ENCODE results near the gene YIF1A.
A peak's percentile ranks its signal among the peaks of the same experiment; 100 is the strongest.
"Not testable (repeated sequence)": the region's sequence is repeated elsewhere in the genome, so short reads cannot be mapped to it uniquely, and the experiment has no call there.

The YIF1A gene

DNA sequence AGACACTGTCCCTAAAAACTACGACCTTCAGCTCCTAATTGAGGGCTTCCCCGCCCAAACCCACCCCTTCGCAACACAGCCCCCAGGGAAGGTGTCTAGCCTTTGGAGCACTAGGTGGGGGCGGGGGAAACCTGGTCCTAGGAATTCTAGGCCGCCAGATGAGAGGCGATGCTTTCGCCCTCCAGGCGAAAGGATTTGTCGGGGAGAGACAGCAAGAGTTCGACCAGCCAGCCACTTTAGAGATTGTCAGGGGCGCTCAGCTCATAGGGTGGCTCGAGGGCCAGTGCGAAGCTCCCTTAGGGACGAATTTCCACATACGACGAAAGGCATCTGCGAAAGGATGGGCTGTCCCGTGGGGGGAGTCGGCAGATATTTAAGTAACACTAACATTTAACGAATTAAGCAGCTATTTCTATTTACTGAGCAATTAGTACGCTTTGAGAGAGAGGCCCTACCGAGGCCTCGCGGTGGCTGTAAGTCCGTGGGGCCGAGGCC is 22.6 kb upstream of the YIF1A start:
- Histone ChIP-seq H3K27ac (ENCODE audit: low read depth, low read length) (peak overlapping the region; percentile 72), H3K9me3 (ENCODE audit: control insufficient read depth in 5 of 5, low read length in 5 of 5) (no peaks in the 10 kb centered on the region), H3K4me3 (ENCODE audit: low read depth in 1 of 5, low read length in 5 of 5) (peak overlapping the region in 3 of 5 donors; percentile 74 to 75 (median 75)), H3K36me3 (ENCODE audit: control insufficient read depth in 5 of 5, insufficient read depth in 5 of 5, low read length in 5 of 5) (no peaks in the 10 kb centered on the region), H3K27me3 (ENCODE audit: control insufficient read depth in 5 of 5, insufficient read depth in 4 of 5, low read length in 5 of 5) (no peaks in the 10 kb centered on the region), H3K4me1 (ENCODE audit: control insufficient read depth in 5 of 5, insufficient read depth in 5 of 5, low read length in 5 of 5) (peaks cover 3 to 48% (median 43%) of the 10 kb centered on the region in 5 donors), H3K9ac (ENCODE audit: low read length in 5 of 5) (peak overlapping the region in 4 of 5 donors; percentile 57 to 64 (median 58))

DNA sequence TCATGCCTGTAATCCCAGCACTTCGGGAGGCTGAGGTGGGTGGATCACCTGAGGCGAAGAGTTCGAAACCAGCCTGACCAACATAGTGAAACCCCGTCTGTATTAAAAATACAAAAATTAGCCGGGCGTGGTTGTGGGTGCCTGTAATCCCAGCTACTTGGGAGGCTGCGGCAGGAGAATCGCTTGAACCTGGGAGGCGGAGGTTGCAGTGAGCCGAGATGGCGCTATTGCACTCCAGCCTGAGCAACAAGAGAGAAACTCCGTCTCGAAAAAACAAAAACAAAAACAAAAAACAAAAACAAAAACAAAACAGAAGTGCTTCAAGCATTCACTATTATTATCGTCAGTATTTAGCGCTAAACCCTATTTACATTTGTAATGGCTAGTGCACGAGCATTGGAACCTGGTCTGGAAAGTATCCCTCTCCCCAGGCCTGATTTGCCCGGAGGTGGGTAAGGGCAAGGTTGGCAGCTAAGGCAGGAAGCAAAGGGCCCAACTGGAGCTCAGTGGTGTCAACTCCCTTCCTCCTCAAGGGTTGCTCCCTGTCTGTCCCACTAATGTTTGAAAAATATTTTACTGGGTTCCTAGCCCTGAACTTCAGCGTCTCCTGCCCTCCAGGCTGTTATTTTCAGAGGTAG is 22.0 kb upstream of the YIF1A start:
- not testable (repeated sequence) for H3K27me3 ChIP-seq (ENCODE audit: control insufficient read depth in 5 of 5, insufficient read depth in 4 of 5, low read length in 5 of 5); H3K36me3 ChIP-seq (ENCODE audit: control insufficient read depth in 5 of 5, insufficient read depth in 5 of 5, low read length in 5 of 5); H3K9me3 ChIP-seq (ENCODE audit: control insufficient read depth in 5 of 5, low read length in 5 of 5); H3K4me3 ChIP-seq (ENCODE audit: low read depth in 1 of 5, low read length in 5 of 5); H3K27ac ChIP-seq (ENCODE audit: low read depth, low read length)
- Histone ChIP-seq H3K9ac (ENCODE audit: low read length in 5 of 5) (peak overlapping the region in 1 of 5 donors; percentile 14), H3K4me1 (ENCODE audit: control insufficient read depth in 5 of 5, insufficient read depth in 5 of 5, low read length in 5 of 5) (peaks cover 3 to 42% (median 37%) of the 10 kb centered on the region in 5 donors)

DNA sequence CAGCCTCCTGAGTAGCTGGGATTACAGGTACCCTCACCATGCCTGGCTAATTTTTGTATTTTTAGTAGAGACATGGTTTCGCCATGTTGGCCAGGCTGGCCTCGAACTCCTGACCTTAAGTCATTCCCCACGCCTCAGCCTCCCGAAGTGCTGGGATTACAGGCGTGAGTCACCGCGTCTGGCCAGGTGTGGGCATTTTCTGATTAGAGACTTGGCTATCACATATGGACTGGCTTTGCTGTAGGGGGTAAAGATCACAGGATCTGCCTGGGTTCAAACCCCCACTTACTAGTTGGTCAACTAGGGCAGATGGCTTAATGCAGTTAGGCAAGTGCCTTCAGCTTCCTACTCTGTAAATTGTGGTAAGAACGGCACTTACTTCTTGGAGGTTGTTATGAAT is 21.4 kb upstream of the YIF1A start:
- no peak overlapping the region for H3K27ac ChIP-seq (ENCODE audit: low read depth, low read length)
- no peak overlapping the region for H3K4me3 ChIP-seq (ENCODE audit: low read depth in 1 of 5, low read length in 5 of 5)
- H3K4me1 ChIP-seq (ENCODE audit: control insufficient read depth in 5 of 5, insufficient read depth in 5 of 5, low read length in 5 of 5): peaks cover 3 to 36% (median 31%) of the 10 kb centered on the region in 5 donors
- H3K27me3 ChIP-seq (ENCODE audit: control insufficient read depth in 5 of 5, insufficient read depth in 4 of 5, low read length in 5 of 5): no peaks in the 10 kb centered on the region
- no peaks in the 10 kb centered on the region for H3K9me3 ChIP-seq (ENCODE audit: control insufficient read depth in 5 of 5, low read length in 5 of 5)
- no peaks in the 10 kb centered on the region for H3K36me3 ChIP-seq (ENCODE audit: control insufficient read depth in 5 of 5, insufficient read depth in 5 of 5, low read length in 5 of 5)
- H3K9ac ChIP-seq (ENCODE audit: low read length in 5 of 5): no peak overlapping the region

DNA sequence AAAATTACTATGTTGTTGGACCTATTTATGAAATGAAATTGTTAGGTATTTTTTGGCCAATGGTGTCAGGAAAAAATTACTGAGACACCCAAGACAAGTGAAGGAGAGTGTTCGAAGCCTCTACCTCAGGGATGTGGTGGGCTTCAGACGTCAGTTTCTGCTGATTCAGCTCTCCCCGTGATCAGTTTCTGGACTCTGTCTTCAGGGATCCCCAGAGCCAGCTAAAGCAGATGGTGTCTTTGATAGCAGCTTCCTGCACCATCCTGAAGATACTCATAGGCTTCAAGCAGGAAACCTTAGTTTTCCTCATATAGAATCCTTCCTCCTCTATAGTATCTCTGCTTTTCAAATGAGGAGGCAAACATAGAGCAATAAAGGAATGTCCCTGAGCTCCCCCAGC is 20.5 kb upstream of the YIF1A start:
- no peaks in the 10 kb centered on the region for H3K36me3 ChIP-seq (ENCODE audit: control insufficient read depth in 5 of 5, insufficient read depth in 5 of 5, low read length in 5 of 5)
- H3K4me3 ChIP-seq (ENCODE audit: low read depth in 1 of 5, low read length in 5 of 5): no peak overlapping the region
- no peaks in the 10 kb centered on the region for H3K27me3 ChIP-seq (ENCODE audit: control insufficient read depth in 5 of 5, insufficient read depth in 4 of 5, low read length in 5 of 5)
- H3K27ac ChIP-seq (ENCODE audit: low read depth, low read length): no peak overlapping the region
- H3K9me3 ChIP-seq (ENCODE audit: control insufficient read depth in 5 of 5, low read length in 5 of 5): no peaks in the 10 kb centered on the region
- H3K9ac ChIP-seq (ENCODE audit: low read length in 5 of 5): no peak overlapping the region
- H3K4me1 ChIP-seq (ENCODE audit: control insufficient read depth in 5 of 5, insufficient read depth in 5 of 5, low read length in 5 of 5): peaks cover 1 to 27% (median 23%) of the 10 kb centered on the region in 5 donors

DNA sequence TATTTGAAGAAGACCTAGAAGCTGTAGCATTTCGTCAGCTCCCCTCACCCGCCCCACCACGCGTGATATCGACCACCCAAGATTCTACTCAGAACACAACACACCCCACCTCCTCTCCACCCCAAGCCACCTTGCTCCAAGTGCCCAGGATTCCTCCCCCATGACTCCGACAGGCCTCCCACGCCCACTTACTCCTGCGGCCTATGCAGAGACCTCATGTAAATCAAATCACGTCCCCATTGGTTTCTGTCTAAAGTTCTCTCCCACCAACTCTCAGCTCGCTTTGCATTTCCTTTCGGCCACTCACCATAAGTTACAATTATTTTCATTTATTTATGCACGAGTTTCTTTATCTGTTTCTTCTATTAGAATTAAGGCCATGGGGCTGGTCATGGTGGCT is 13.7 kb upstream of the YIF1A start:
- H3K4me3 ChIP-seq (ENCODE audit: low read depth in 1 of 5, low read length in 5 of 5): no peak overlapping the region
- H3K27ac ChIP-seq (ENCODE audit: low read depth, low read length): no peak overlapping the region
- H3K36me3 ChIP-seq (ENCODE audit: control insufficient read depth in 5 of 5, insufficient read depth in 5 of 5, low read length in 5 of 5): no peaks in the 10 kb centered on the region
- no peak overlapping the region for H3K9ac ChIP-seq (ENCODE audit: low read length in 5 of 5)
- H3K4me1 ChIP-seq (ENCODE audit: control insufficient read depth in 5 of 5, insufficient read depth in 5 of 5, low read length in 5 of 5): no peaks in the 10 kb centered on the region
- no peaks in the 10 kb centered on the region for H3K9me3 ChIP-seq (ENCODE audit: control insufficient read depth in 5 of 5, low read length in 5 of 5)
- H3K27me3 ChIP-seq (ENCODE audit: control insufficient read depth in 5 of 5, insufficient read depth in 4 of 5, low read length in 5 of 5): no peaks in the 10 kb centered on the region

DNA sequence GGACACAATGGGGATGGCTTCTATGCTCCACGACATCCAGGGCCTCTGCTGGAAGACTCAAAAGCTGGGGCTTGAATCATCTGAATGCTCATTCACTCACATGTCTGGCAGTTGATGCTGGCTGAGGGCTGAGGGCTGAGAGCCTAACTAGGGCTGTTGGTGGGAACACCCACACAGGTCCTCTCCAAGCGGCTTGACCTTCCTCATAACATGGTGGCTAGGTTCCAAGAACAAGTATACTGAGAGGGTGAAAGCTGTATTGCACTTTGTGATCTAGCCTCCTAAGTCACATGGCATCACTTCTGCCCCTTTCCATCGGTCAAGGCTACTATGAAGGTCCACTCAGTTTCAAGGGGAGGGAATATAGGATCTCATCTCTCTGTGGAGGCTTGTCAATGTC is 10.2 kb upstream of the YIF1A start:
- H3K36me3 ChIP-seq (ENCODE audit: control insufficient read depth in 5 of 5, insufficient read depth in 5 of 5, low read length in 5 of 5): no peaks in the 10 kb centered on the region
- no peak overlapping the region for H3K27ac ChIP-seq (ENCODE audit: low read depth, low read length)
- H3K9me3 ChIP-seq (ENCODE audit: control insufficient read depth in 5 of 5, low read length in 5 of 5): no peaks in the 10 kb centered on the region
- H3K9ac ChIP-seq (ENCODE audit: low read length in 5 of 5): no peak overlapping the region
- no peak overlapping the region for H3K4me3 ChIP-seq (ENCODE audit: low read depth in 1 of 5, low read length in 5 of 5)
- no peaks in the 10 kb centered on the region for H3K4me1 ChIP-seq (ENCODE audit: control insufficient read depth in 5 of 5, insufficient read depth in 5 of 5, low read length in 5 of 5)
- peaks cover 3 to 18% (median 9%) of the 10 kb centered on the region in 5 donors for H3K27me3 ChIP-seq (ENCODE audit: control insufficient read depth in 5 of 5, insufficient read depth in 4 of 5, low read length in 5 of 5)

DNA sequence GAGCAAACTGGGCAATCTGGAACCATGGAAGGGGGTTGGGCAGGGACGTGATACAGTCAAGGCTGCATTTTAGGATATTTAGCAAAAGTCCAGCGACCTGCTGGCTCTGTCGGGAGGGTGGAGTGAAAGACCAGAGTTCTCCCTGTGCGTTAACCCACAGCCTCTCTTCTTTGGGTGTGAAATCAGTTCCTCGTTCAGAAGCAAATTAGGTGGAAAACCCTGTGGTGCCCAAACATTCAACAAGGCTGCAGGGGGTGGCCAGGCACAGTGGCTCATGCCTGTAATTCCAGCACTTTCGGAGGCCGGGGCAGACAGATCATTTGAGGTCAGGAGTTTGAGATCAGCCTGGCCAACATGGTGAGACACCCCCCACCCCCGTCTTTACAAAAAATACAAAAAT is 8.7 kb upstream of the YIF1A start:
- Histone ChIP-seq H3K36me3 (ENCODE audit: control insufficient read depth in 5 of 5, insufficient read depth in 5 of 5, low read length in 5 of 5) (no peaks in the 10 kb centered on the region), H3K4me3 (ENCODE audit: low read depth in 1 of 5, low read length in 5 of 5) (no peak overlapping the region), H3K4me1 (ENCODE audit: control insufficient read depth in 5 of 5, insufficient read depth in 5 of 5, low read length in 5 of 5) (no peaks in the 10 kb centered on the region), H3K27ac (ENCODE audit: low read depth, low read length) (no peak overlapping the region), H3K27me3 (ENCODE audit: control insufficient read depth in 5 of 5, insufficient read depth in 4 of 5, low read length in 5 of 5) (peaks cover 17 to 33% (median 24%) of the 10 kb centered on the region in 5 donors), H3K9ac (ENCODE audit: low read length in 5 of 5) (no peak overlapping the region), H3K9me3 (ENCODE audit: control insufficient read depth in 5 of 5, low read length in 5 of 5) (no peaks in the 10 kb centered on the region)

DNA sequence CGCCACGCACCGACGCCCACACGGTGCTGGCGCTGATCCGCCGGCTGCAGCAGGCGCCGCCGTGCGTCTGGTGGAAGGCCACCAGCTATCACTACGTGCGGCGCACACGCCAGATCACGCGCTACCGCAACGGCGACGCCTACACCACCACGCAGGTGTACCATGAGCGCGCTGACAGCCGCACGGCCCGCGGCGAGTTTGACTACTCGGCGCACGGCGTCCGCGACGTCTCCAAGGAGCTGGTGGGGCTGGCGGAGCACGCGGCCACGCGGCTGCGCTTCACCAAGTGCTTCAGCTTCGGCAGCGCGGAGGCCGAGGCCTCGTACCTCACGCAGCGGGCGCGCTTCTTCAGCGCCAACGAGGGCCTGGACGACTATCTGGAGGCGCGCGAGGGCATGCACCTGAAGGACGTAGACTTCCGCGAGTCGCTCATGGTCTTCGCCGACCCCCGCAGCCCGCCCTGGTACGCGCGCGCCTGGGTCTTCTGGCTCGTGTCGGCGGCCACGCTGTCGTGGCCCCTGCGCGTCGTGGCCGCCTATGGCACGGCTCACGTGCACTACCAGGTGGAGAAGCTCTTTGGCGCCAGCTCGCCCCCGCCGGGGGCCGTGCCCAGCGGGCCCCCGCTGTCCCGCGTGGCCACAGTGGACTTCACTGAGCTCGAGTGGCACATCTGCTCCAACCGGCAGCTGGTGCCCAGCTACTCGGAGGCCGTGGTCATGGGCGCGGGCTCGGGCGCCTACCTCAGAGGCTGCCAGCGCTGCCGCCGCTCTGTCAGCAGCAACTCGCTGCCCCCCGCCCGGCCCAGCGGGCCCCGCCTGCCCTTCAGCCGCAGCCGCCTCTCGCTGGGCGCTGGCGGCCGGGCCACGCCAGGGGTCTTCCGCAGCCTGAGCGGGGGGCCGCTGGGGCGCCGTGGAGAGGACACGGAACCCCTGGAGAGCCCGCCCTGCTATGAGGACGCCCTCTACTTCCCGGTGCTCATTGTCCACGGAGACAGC is 6.0 kb upstream of the YIF1A start:
- no peak overlapping the region for H3K9ac ChIP-seq (ENCODE audit: low read length in 5 of 5)
- no peak overlapping the region for H3K4me3 ChIP-seq (ENCODE audit: low read depth in 1 of 5, low read length in 5 of 5)
- peaks cover 27 to 46% (median 37%) of the 10 kb centered on the region in 5 donors for H3K27me3 ChIP-seq (ENCODE audit: control insufficient read depth in 5 of 5, insufficient read depth in 4 of 5, low read length in 5 of 5)
- peaks cover 0 to 14% (median 7%) of the 10 kb centered on the region in 5 donors for H3K4me1 ChIP-seq (ENCODE audit: control insufficient read depth in 5 of 5, insufficient read depth in 5 of 5, low read length in 5 of 5)
- no peaks in the 10 kb centered on the region for H3K36me3 ChIP-seq (ENCODE audit: control insufficient read depth in 5 of 5, insufficient read depth in 5 of 5, low read length in 5 of 5)
- H3K9me3 ChIP-seq (ENCODE audit: control insufficient read depth in 5 of 5, low read length in 5 of 5): no peaks in the 10 kb centered on the region
- no peak overlapping the region for H3K27ac ChIP-seq (ENCODE audit: low read depth, low read length)

DNA sequence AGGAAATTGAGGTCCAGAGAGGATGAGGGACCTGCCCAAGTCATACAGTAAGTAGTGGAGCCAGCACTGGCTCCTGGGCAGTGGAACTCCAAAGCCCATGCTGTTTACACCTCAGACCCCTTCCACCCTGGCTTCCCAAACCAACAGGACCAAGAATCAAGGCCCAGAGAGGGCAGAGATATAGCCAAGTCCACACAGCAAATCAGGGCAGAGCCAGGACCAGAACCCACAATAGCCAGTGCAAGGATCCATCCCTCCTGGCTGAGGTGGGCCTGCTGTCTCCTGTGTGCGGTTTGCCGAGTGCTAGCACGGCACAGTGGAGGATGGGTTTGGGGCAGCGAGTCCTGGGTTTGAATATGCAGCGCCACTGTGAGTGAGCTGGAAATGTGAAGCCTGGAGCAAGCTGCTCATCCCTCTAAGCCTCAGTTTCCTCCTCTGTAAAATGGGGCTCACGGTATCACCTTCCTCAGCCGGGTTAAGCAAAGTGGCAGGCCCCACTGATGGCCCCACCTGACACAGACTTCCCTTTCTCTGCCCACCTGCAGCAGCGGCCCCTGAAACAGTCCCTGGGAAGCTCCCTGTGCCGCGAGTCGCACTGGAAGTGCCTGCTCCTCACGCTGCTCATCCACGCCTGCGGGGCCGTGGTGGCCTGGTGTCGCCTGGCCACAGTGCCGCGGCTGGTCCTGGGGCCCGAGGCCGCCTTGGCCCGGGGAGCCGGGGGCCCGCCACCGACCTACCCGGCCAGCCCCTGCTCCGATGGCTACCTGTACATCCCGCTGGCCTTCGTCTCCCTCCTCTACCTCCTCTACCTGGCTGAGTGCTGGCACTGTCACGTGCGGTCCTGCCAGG is 5.1 kb upstream of the YIF1A start:
- Histone ChIP-seq H3K9ac (ENCODE audit: low read length in 5 of 5) (no peak overlapping the region), H3K4me1 (ENCODE audit: control insufficient read depth in 5 of 5, insufficient read depth in 5 of 5, low read length in 5 of 5) (peaks cover 2 to 22% (median 14%) of the 10 kb centered on the region in 5 donors), H3K9me3 (ENCODE audit: control insufficient read depth in 5 of 5, low read length in 5 of 5) (no peaks in the 10 kb centered on the region), H3K27me3 (ENCODE audit: control insufficient read depth in 5 of 5, insufficient read depth in 4 of 5, low read length in 5 of 5) (peaks cover 27 to 46% (median 37%) of the 10 kb centered on the region in 5 donors), H3K4me3 (ENCODE audit: low read depth in 1 of 5, low read length in 5 of 5) (no peak overlapping the region), H3K27ac (ENCODE audit: low read depth, low read length) (no peak overlapping the region), H3K36me3 (ENCODE audit: control insufficient read depth in 5 of 5, insufficient read depth in 5 of 5, low read length in 5 of 5) (no peaks in the 10 kb centered on the region)

All from subcutaneous abdominal adipose tissue (tissue), 5 donors.